Measurements from ENCODE around the gene USP17L29. TPM values are rescaled to one million over a fixed set of nuclear protein-coding genes. Genes with fewer than 3 reads are reported as not detected.
"Not testable (repeated sequence)": the region's sequence is repeated elsewhere in the genome, so short reads cannot be mapped to it uniquely, and the experiment has no call there.

The USP17L29 gene
- total RNA-seq = not detected
- long read RNA-seq, donor 1 = 0 reads
- long read RNA-seq, donor 2 = 0 reads

- H3K4me3 ChIP-seq; DNase-seq; H3K9me3 ChIP-seq; H3K4me1 ChIP-seq (ENCODE audit: low read depth); intact Hi-C loops (cut with DNase I, micrococcal nuclease); H3K36me3 ChIP-seq (ENCODE audit: low read depth); ATAC-seq: not testable (repeated sequence)
These were observed at the start of gene USP17L29 for GRCh38 chr4:9353338-9353737. Gene USP17L29 (plus strand): TSS chr4:9353638. CDS start chr4:9353638, 0 bp downstream.

GRCh38 chr4:9324191-9324590 lies 29.2 kb upstream of the USP17L29 start:
- DNase-seq; H3K4me1 ChIP-seq (ENCODE audit: low read depth); H3K36me3 ChIP-seq (ENCODE audit: low read depth); ATAC-seq; H3K9me3 ChIP-seq; H3K4me3 ChIP-seq; intact Hi-C loops (cut with DNase I, micrococcal nuclease): not testable (repeated sequence)

- H3K36me3 ChIP-seq (ENCODE audit: low read depth); H3K4me3 ChIP-seq; H3K9me3 ChIP-seq; H3K4me1 ChIP-seq (ENCODE audit: low read depth); ATAC-seq; intact Hi-C loops (cut with DNase I, micrococcal nuclease); DNase-seq: not testable (repeated sequence)
These were observed 28.6 kb upstream of the USP17L29 start, which contains the start of gene USP17L24 for GRCh38 chr4:9324865-9325264. Gene USP17L24 (plus strand): TSS chr4:9325165. CDS start chr4:9325165, 0 bp downstream.

- H3K36me3 ChIP-seq (ENCODE audit: low read depth); H3K9me3 ChIP-seq; intact Hi-C loops (cut with DNase I, micrococcal nuclease); H3K4me3 ChIP-seq; DNase-seq; ATAC-seq; H3K4me1 ChIP-seq (ENCODE audit: low read depth): not testable (repeated sequence)
These were observed 23.8 kb upstream of the USP17L29 start, which contains the start of gene USP17L25 for GRCh38 chr4:9329611-9330010. Gene USP17L25 (plus strand): TSS chr4:9329911. CDS start chr4:9329911, 0 bp downstream.

GRCh38 chr4:9334358-9334757 lies 19.1 kb upstream of the USP17L29 start, which contains the start of gene USP17L26:
Gene USP17L26 (plus strand): TSS chr4:9334658. CDS start chr4:9334658, 0 bp downstream.
- H3K36me3 ChIP-seq (ENCODE audit: low read depth); intact Hi-C loops (cut with DNase I, micrococcal nuclease); H3K9me3 ChIP-seq; H3K4me3 ChIP-seq; H3K4me1 ChIP-seq (ENCODE audit: low read depth); ATAC-seq; DNase-seq: not testable (repeated sequence)

GRCh38 chr4:9339103-9339502 lies 14.3 kb upstream of the USP17L29 start, which contains the start of gene USP17L5:
Gene USP17L5 (plus strand): TSS chr4:9339403. CDS start chr4:9339403, 0 bp downstream.
- H3K36me3 ChIP-seq (ENCODE audit: low read depth); H3K4me1 ChIP-seq (ENCODE audit: low read depth); H3K9me3 ChIP-seq; DNase-seq; ATAC-seq; intact Hi-C loops (cut with DNase I, micrococcal nuclease); H3K4me3 ChIP-seq: not testable (repeated sequence)

GRCh38 chr4:9343848-9344247 lies 9.6 kb upstream of the USP17L29 start, which contains the start of gene USP17L27:
Gene USP17L27 (plus strand): TSS chr4:9344148. CDS start chr4:9344148, 0 bp downstream.
- DNase-seq = not testable (repeated sequence)

GRCh38 chr4:9348593-9348992 lies 4.8 kb upstream of the USP17L29 start, which contains the start of gene USP17L28:
Gene USP17L28 (plus strand): TSS chr4:9348893. CDS start chr4:9348893, 0 bp downstream.
- intact Hi-C loops (cut with DNase I, micrococcal nuclease); H3K4me1 ChIP-seq (ENCODE audit: low read depth); H3K36me3 ChIP-seq (ENCODE audit: low read depth); H3K9me3 ChIP-seq; H3K4me3 ChIP-seq; DNase-seq; ATAC-seq: not testable (repeated sequence)

More at GRCh38 chr4:9343848-9344247, 9.6 kb upstream of the USP17L29 start, which contains the start of gene USP17L27:
- H3K4me3 ChIP-seq; intact Hi-C loops (cut with DNase I, micrococcal nuclease); H3K9me3 ChIP-seq; ATAC-seq; H3K4me1 ChIP-seq (ENCODE audit: low read depth); H3K36me3 ChIP-seq (ENCODE audit: low read depth): not testable (repeated sequence)

GRCh38 chr4:9350866-9351265 lies 2.6 kb upstream of the USP17L29 start:
- DNase-seq = peak in 1 of 3 donors; percentile 29
- H3K4me3 ChIP-seq; H3K4me1 ChIP-seq (ENCODE audit: low read depth); H3K9me3 ChIP-seq; ATAC-seq; H3K36me3 ChIP-seq (ENCODE audit: low read depth); intact Hi-C loops (cut with DNase I, micrococcal nuclease): not testable (repeated sequence)

- H3K4me1 ChIP-seq (ENCODE audit: low read depth); H3K4me3 ChIP-seq; intact Hi-C loops (cut with DNase I, micrococcal nuclease); ATAC-seq; H3K36me3 ChIP-seq (ENCODE audit: low read depth); H3K9me3 ChIP-seq; DNase-seq: not testable (repeated sequence)
These were observed 9.4 kb downstream of the USP17L29 start, which contains the start of gene USP17L30 for GRCh38 chr4:9362829-9363228. Gene USP17L30 (plus strand): TSS chr4:9363129. CDS start chr4:9363129, 0 bp downstream.

- H3K4me1 ChIP-seq (ENCODE audit: low read depth); ATAC-seq; H3K9me3 ChIP-seq; intact Hi-C loops (cut with DNase I, micrococcal nuclease); H3K36me3 ChIP-seq (ENCODE audit: low read depth); H3K4me3 ChIP-seq; DNase-seq: not testable (repeated sequence)
These were observed 26.4 kb downstream of the USP17L29 start for GRCh38 chr4:9379881-9380280.
